GM21723 (cell line): ENCODE results near the gene DCTD.
A peak's percentile ranks its signal among the peaks of the same experiment; 100 is the strongest.
"Not testable (repeated sequence)": the region's sequence is repeated elsewhere in the genome, so short reads cannot be mapped to it uniquely, and the experiment has no call there.

Experiments used
- ATAC-seq: cut with Tn5 transposase; IDR thresholded peaks from one replicate; pipeline ENCODE4 v1.9.1; 2021; ENCODE audit warnings: mild to moderate bottlenecking, moderate library complexity; ENCODE audit not compliant: unreplicated experiment

DCTD gene

DNA sequence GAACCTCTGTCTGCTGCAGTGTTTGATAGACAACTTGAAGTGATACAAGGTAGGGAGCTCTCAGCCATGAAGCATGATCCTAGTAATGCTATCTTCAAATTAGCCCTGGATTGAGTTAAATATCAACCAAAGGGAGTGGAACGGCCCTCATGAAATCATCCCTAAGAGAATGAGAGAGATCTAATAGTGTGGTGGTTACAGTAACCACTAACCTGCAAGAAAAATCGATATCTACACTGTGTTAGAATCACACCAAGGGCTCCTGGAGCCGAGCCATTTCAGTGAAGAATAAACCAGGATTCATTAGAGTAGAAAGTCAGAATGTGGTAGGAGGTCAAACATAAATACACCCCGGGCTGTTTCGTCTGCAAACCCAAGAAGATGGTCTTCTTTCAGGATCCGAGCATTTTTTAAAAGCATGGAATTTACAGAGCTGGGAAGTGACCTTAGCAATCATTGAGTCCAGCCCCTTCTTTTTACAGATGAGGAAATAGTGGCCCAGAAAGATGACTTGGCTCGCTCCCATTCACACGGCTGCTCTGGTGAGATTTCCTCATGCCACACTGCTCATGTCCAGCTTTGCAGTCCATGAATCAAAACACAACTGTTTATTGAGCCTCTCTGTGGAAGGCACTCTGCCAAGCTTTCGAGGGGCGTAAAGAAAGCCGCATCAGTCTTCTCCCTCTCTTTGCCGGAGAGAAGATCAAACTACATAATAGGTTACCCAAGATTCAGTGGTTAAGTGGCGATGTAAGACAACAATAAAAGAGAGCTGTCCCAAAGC, 5.5 kb upstream of the DCTD start:
- ATAC-seq: no peak

DNA sequence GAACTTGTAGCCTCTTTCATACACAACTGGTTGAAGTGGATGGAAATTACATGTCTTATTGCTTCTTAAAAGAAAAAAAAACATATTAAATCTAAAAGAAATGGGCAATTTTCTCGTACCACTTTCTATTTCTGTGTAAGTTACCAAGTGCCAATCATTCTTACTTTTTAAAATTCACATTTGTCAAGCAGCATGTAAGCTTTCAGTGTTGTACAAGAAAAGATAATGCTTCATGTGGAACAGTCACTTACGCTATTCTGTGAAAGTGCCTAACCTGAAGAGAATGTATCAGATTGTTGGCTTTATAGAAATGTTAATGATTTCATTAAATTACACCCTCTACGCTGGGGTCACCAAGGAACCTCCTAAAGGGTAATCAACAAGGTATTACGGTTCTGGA, 4.4 kb upstream of the DCTD start:
- no peak for ATAC-seq

GRCh38 chr4:182920676-182921075, 3.5 kb upstream of the DCTD start:
- ATAC-seq: no peak

DNA sequence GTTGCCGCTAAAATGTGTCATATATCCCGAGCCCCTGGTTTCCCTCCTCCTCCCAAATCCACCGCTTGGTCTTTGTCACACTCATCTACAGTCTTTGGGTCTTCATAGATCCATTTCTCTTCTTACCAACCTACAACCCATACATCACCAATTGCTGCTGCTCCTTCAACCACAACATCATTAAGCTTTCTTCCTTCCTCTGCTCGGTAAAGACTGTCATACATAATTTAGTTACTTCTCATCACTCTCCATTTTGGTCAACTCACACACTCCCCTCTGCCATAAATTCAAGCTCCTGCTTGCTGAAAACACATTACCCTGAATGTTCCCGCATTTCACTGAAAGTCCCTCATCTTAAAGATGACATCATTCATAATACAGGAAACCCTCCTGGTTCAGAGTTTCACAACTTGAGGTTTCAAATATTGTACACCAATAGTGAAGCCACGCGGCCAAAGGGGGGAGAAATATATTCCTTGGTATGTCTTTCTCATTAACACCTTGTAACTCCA, 1.7 kb upstream of the DCTD start:
- peak; percentile 29 for ATAC-seq

GRCh38 chr4:182918044-182918607, 940 bp upstream of the DCTD start:
- ATAC-seq: peak; percentile 20

- ATAC-seq: peak; percentile 29
These were observed 554 bp downstream of the DCTD start for GRCh38 chr4:182916483-182917181.

GRCh38 chr4:182914357-182914756, 2.8 kb downstream of the DCTD start:
- no peak for ATAC-seq

DNA sequence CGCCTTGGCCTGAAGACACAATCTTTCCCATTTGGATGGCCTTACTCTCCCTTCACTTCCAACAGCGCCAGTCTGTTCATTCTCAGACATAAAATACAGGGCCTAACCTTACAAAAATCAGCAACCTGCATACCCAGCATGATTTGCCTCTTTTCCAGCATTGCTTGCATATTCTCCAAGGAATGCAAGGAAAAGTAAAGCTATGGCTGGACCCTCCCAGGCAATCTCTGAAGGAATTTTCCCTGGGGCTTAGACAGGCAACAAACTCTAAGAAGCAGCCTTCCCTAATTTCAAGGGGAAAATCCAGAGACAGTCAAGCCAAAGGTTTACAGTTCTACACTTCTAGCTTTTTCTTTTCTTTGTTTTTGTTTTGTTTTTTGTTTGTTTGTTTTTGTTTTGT, 3.6 kb downstream of the DCTD start:
- ATAC-seq: no peak

DNA sequence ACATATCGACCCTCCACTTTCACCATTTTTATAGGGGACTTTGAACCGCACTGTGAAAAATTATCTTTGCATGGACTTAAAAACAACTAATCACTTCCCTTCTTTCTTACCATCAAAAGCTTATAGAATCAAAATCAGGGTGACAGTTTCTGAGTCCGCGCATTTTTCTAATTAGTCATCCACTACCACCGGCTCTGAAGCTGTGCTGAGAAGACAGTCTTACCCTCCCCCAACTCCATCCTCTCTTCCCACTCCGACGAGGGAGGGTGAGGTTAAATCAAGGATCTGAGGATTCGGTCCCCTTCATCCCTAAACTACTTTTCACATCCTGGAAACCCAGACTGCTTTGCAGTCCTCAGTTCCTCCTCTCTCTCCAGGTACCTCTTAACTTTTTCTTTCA, 4.2 kb downstream of the DCTD start:
- ATAC-seq: no peak

DNA sequence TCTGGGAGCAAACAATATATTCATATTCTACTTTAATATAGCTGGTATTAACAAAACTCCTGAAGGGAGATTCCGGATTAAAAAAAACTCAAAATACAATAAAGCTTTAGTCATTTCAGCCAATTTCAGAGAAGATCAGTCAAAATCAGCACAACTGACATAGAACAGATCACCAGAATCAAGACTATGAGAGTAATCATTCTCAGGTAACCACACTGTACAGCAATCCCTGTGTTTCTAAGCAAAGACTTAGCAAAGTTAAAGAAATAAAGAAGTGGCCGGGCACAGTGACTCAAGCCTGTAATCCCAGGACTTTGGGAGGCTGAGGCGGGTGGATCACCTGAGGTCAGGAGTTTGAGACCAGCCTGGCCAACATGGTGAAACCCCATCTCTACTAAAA, 9.1 kb downstream of the DCTD start:
- ATAC-seq: no peak

DNA sequence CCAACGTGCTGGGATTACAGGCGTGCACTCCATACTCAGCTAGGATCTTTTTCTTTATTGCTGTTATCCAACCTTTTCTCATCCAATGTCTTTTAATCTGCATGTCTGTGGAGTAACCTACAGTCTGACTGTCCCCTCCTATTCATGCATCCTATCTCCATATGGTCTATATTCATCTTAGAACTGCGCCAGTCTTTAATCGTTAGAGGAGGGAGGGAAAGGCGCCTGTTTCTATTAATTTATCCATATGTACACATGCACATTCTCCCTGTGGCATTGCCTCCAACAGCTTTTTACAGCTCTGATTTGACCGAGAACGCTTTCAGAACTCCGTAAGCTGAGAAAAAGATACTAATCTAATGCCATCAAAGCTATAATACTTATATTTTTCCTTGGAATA, 9.8 kb downstream of the DCTD start:
- ATAC-seq: no peak

GRCh38 chr4:182906786-182907185, 10.4 kb downstream of the DCTD start:
- ATAC-seq: no peak

DNA sequence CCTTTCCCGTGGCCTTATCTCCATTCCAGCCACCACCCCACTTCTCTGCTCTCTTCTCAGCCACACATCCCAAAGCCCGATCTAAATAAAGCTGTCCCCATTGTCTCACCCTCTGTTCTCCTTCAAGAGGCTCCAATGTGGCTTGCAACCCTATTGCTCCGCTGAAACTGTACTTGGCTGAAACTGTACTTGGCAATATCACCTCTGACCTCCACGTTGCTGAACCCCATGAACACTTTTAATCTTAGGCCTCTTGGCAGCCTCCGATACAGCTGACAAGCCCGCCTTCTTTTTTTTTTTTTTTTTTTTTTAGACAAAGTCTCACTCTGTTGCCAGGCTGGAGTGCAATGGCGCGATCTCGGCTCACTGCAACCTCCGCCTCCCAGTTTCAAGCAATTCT, 12.1 kb downstream of the DCTD start:
- ATAC-seq: no peak

GRCh38 chr4:182904211-182904761, 12.9 kb downstream of the DCTD start:
- ATAC-seq: no peak

DNA sequence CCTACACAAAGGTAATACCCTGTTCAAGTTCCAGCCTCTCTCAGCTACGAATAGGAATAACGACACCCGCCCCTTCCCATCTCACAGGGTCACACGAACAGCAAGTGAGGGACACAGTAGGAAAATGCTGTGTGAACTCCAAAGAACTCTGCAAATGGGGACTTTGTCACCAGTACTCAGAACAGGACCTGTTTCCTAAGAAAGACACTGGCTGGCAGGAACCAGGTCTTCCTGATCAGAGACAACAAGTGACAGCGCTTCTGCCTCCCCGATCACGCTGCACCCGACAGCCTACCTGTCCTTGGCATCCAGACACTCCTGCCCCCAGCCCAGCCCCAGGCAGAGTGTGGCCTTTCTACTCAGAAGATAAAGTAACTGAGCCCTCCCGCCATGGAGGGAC, 14.2 kb downstream of the DCTD start:
- ATAC-seq: no peak

- no peak for ATAC-seq
These were observed 15.8 kb downstream of the DCTD start for GRCh38 chr4:182901337-182901736.

GRCh38 chr4:182900021-182900420, 17.2 kb downstream of the DCTD start:
- not testable (repeated sequence) for ATAC-seq

- ATAC-seq: no peak
These were observed 18.7 kb downstream of the DCTD start for GRCh38 chr4:182898479-182898799.

DNA sequence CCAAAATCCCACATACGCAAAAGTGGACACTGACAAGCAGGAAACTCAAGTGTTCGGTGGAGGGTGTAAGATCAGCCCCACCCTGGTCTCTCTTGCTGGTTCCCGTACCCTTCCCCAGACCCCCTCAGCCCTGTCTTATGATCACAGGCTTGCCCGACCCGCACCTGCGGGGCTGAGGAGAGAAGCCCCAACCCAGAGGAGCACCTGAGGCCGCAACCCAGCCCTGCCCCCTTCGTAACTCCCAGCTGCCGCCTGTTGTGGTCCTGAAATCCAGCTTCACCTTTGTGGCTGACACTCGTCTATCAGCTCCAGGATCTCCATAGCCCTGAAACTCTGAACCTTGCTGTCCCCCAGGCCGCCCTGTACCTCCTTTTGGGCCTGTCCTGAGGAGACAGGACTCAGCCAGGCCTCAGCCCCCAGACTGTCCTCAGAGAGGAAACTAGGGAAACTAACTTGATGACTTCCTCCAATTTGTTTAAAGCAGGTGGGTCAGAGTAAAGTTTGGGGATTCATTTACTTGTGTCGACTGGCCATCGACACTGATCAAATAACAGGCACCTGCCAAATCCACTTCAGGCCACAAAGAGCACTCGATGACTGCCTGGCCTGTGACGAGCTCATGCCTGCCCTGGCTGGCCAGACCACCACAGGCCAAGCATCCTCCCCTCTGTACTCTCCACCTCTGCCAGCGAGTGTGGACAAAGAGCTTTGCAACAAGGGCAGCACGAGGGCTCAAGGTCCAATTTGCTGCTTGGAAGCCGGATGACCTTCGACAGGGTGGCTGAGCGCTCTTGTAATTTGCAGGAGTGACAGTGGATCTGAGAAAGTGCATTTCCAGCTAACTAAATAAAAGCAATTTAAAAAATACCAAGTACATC, 19.3 kb downstream of the DCTD start:
- ATAC-seq: no peak

- no peak for ATAC-seq
These were observed 20.8 kb downstream of the DCTD start for GRCh38 chr4:182896421-182896820.

- ATAC-seq: no peak
These were observed 21.3 kb downstream of the DCTD start for GRCh38 chr4:182895791-182896292.
